ENCODE data around the gene GTF3C6.

The GTF3C6 gene

DNA sequence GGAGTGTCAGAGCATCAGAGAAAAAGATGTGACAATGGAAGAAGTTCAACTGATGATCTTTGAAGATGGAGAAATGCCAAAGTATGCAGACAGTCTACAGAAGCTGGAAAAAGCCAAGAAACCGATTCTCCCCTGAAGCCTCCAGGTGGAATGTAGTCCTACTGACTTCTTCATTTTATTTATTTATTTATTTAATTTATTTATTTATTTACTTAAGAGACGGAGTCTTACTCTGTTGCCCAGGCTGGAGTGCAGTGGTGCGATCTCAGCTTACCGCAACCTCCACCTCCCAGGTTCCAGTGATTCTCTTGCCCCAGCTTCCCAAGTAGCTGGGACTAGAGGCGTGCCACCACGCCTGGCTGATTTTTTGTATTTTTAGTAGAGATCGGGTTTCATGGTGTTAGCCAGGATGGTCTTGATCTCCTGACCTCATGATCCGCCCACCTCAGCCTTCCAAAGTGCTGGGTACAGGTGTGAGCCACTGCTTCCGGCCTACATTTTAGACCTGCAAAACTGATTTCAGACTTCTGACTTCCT is 21.1 kb downstream of the GTF3C6 start (continued):
- TF ChIP-seq OSR2 (tag by site-specific recombination; IDR thresholded peaks at IDR 0.05) = peak; percentile 51
- TF ChIP-seq SALL2 (tag by site-specific recombination; IDR thresholded peaks at IDR 0.05; ENCODE audit: borderline replicate concordance) = no peak

DNA sequence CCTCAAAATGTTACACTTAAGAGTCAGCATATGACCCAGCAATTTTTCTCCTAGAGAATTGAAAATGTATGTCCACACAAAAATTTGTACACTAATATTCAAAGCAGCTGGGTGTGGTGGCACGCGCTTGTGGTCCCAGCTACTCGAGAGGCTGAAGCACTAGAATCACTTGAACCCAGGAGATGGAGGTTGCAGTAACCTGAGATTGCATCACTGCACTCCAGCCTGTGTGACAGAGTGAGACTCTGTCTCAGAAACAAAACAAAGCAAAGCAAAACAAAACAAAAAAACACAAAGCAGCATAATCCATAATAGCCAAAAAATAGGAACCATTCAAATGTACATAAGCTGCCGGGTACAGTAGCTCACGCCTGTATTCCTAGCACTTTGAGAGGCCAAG is 21.7 kb downstream of the GTF3C6 start:
- Histone ChIP-seq H3K9me3 (ENCODE audit: control insufficient read depth, insufficient read depth, low read depth, low read length) (no peaks in the 10 kb centered on the region), H3K4me3 (ENCODE audit: low read depth, low read length) (no peak overlapping the region), H3K4me1 (ENCODE audit: control insufficient read depth, insufficient read depth, low read length) (0 out of 2 replicates have a peak, but pooled peaks cover 4% of the 10 kb centered on the region), H3K27ac (ENCODE audit: extremely low read depth, low read depth, low read length) (no peak overlapping the region), H3K36me3 (ENCODE audit: control insufficient read depth in 2 of 2, insufficient read depth in 1 of 2, low read length in 2 of 2) (peaks cover 7 to 13% of the 10 kb centered on the region in 2 experiments; a peak in 2 of 3 replicates)
- POLR2A ChIA-PET = interaction anchor here (1.1 kb wide), 1 partner anchor 22 kb away, joined by 3 read pairs; the partner anchor contains the start of gene GTF3C6
- TF ChIP-seq BCL6B (tag by site-specific recombination; IDR thresholded peaks at IDR 0.05) (no peak), ZNF549 (tag by site-specific recombination; IDR thresholded peaks at IDR 0.05) (no peak), ZNF416 (tag by site-specific recombination; IDR thresholded peaks at IDR 0.05) (no peak), ZNF580 (tag by site-specific recombination; IDR thresholded peaks at IDR 0.05) (no peak), ZNF488 (tag by site-specific recombination; IDR thresholded peaks at IDR 0.05) (no peak), SALL2 (tag by site-specific recombination; IDR thresholded peaks at IDR 0.05; ENCODE audit: borderline replicate concordance) (no peak), ZNF23 (tag by site-specific recombination; IDR thresholded peaks at IDR 0.05; ENCODE audit: borderline replicate concordance) (no peak), EGR2 (tag by site-specific recombination; IDR thresholded peaks at IDR 0.05; ENCODE audit: low read depth) (no peak), PBX3 (CRISPR knock-in tag; IDR thresholded peaks at IDR 0.05) (no peak), ATF2 (tag by site-specific recombination; IDR thresholded peaks at IDR 0.05; ENCODE audit: low read depth) (no peak), ZNF19 (tag by site-specific recombination; IDR thresholded peaks at IDR 0.05; ENCODE audit: low read depth) (no peak)
- TF ChIP-seq, protein P1, sequence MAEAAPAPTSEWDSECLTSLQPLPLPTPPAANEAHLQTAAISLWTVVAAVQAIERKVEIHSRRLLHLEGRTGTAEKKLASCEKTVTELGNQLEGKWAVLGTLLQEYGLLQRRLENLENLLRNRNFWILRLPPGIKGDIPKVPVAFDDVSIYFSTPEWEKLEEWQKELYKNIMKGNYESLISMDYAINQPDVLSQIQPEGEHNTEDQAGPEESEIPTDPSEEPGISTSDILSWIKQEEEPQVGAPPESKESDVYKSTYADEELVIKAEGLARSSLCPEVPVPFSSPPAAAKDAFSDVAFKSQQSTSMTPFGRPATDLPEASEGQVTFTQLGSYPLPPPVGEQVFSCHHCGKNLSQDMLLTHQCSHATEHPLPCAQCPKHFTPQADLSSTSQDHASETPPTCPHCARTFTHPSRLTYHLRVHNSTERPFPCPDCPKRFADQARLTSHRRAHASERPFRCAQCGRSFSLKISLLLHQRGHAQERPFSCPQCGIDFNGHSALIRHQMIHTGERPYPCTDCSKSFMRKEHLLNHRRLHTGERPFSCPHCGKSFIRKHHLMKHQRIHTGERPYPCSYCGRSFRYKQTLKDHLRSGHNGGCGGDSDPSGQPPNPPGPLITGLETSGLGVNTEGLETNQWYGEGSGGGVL (tag by site-specific recombination; IDR thresholded peaks at IDR 0.05) = no peak
- CTCF ChIA-PET = interaction anchor here (0.6 kb wide), 1 partner anchor 139 kb away, joined by 4 read pairs; no protein-coding TSS in a partner anchor

GRCh38 chr6:110980648-110981047 is 22.1 kb downstream of the GTF3C6 start:
- Histone ChIP-seq H3K4me3 (ENCODE audit: low read depth, low read length) (no peak overlapping the region), H3K9me3 (ENCODE audit: control insufficient read depth, insufficient read depth, low read depth, low read length) (no peaks in the 10 kb centered on the region), H3K36me3 (ENCODE audit: control insufficient read depth in 2 of 2, insufficient read depth in 1 of 2, low read length in 2 of 2) (peaks cover 10 to 17% of the 10 kb centered on the region in 2 experiments; a peak in 2 of 3 replicates), H3K4me1 (ENCODE audit: control insufficient read depth, insufficient read depth, low read length) (0 out of 2 replicates have a peak, but pooled peaks cover 4% of the 10 kb centered on the region), H3K27ac (ENCODE audit: extremely low read depth, low read depth, low read length) (no peak overlapping the region)
- CTCF ChIA-PET = no interaction called here
- POLR2A ChIA-PET = no interaction called here
- TF ChIP-seq ZFP69B (tag by site-specific recombination; IDR thresholded peaks at IDR 0.05) (no peak), TRIM28 (IDR thresholded peaks at IDR 0.05; ENCODE audit: borderline replicate concordance, low read length) (peak; percentile 80; the same call in 1 of the 2 replicates), PATZ1 (tag by site-specific recombination; IDR thresholded peaks at IDR 0.05) (no peak), ZXDB (tag by site-specific recombination; IDR thresholded peaks at IDR 0.05) (no peak), MEIS1 (CRISPR knock-in tag; IDR thresholded peaks at IDR 0.05; ENCODE audit: borderline replicate concordance) (no peak)
- TF ChIP-seq, protein P2, sequence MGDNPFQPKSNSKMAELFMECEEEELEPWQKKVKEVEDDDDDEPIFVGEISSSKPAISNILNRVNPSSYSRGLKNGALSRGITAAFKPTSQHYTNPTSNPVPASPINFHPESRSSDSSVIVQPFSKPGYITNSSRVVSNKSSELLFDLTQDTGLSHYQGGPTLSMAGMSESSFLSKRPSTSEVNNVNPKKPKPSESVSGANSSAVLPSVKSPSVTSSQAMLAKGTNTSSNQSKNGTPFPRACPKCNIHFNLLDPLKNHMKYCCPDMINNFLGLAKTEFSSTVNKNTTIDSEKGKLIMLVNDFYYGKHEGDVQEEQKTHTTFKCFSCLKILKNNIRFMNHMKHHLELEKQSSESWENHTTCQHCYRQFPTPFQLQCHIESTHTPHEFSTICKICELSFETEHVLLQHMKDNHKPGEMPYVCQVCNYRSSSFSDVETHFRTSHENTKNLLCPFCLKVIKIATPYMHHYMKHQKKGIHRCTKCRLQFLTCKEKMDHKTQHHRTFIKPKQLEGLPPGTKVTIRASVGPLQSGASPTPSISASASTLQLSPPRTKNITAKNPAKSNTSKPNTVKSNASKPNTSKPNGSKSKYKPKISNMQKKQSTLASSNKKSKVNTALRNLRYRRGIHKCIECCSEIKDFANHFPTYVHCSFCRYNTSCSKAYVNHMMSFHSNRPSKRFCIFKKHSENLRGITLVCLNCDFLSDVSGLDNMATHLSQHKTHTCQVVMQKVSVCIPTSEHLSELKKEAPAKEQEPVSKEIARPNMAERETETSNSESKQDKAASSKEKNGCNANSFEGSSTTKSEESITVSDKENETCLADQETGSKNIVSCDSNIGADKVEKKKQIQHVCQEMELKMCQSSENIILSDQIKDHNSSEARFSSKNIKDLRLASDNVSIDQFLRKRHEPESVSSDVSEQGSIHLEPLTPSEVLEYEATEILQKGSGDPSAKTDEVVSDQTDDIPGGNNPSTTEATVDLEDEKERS (tag by site-specific recombination; IDR thresholded peaks at IDR 0.05) = 0 out of 2 replicates have a peak, but pooled peaks have one; percentile 54
